IMR-90 (cell line): ENCODE data around the gene PAM16. TPM values are rescaled to one million over a fixed set of nuclear protein-coding genes. Genes with fewer than 3 reads are reported as not detected.
A peak's percentile ranks its signal among the peaks of the same experiment; 100 is the strongest.

Source experiments
- ATAC-seq: fragments of 200-7000 bp; cut with Tn5 transposase; 2 replicates; pipeline ENCODE4 v1.9.1; 2020; ENCODE audit warnings: low read depth, mild to moderate bottlenecking, moderate library complexity
- BruUV-seq: library from RNA; stranded (reverse); fragments of 400-500 nt; replicated peaks from 2 replicates; lab custom pipeline; 2021; lab: Mats Ljungman, UMichigan
- CTCF ChIA-PET: fragments of 300-600 bp; formaldehyde crosslinking; extraction: SDS; loops from one replicate; lab custom pipeline; 2021; ENCODE audit warnings: antibody characterized with exemption; lab: Yijun Ruan, JAX
- POLR2A ChIA-PET: fragments of 300-600 bp; sonication (Branson Sonifier 250); formaldehyde crosslinking; loops from one replicate; lab custom pipeline; 2022; ENCODE audit warnings: antibody characterized with exemption; ENCODE audit not compliant: unreplicated experiment; lab: Charles Lee
- DNase-seq: peaks from one replicate; pipeline ENCODE4 v3.0.0; 2013
- H2AFZ ChIP-seq: replicated peaks from 2 replicates; pipeline ENCODE3; 2013; ENCODE audit warnings: low read length, mild to moderate bottlenecking; ENCODE audit not compliant: poor library complexity
- H2AK5ac ChIP-seq: 2 replicates; pipeline ENCODE4 v1.6.1; 2013; ENCODE audit warnings: low read depth, low read length, inconsistent platforms
- H2AK9ac ChIP-seq: replicated peaks from 2 replicates; pipeline ENCODE3; 2013; ENCODE audit warnings: mild to moderate bottlenecking, low read depth, low read length, moderate library complexity; ENCODE audit not compliant: poor library complexity
- H2BK120ac ChIP-seq: 2 replicates; pipeline ENCODE4 v1.6.1; 2013; ENCODE audit warnings: low read depth, low read length, inconsistent platforms
- H2BK15ac ChIP-seq: 3 replicates; pipeline ENCODE4 v1.6.1; 2013; ENCODE audit warnings: low read depth, low read length, inconsistent platforms
- H2BK20ac ChIP-seq: 2 replicates; pipeline ENCODE4 v1.6.1; 2013; ENCODE audit warnings: low read depth, mild to moderate bottlenecking, inconsistent platforms, low read length, moderate library complexity
- H2BK5ac ChIP-seq: 2 replicates; pipeline ENCODE4 v1.6.1; 2013; ENCODE audit warnings: mild to moderate bottlenecking, low read depth, low read length, inconsistent platforms; ENCODE audit not compliant: poor library complexity, severe bottlenecking
- H3K14ac ChIP-seq: replicated peaks from 2 replicates; pipeline ENCODE4 v1.6.1; 2013; ENCODE audit warnings: low read depth, low read length, inconsistent platforms
- H3K18ac ChIP-seq: 2 replicates; pipeline ENCODE4 v1.6.1; 2013; ENCODE audit warnings: low read depth, low read length, control low read depth
- H3K23ac ChIP-seq: 2 replicates; pipeline ENCODE4 v1.6.1; 2013; ENCODE audit warnings: low read depth, low read length, inconsistent platforms
- H3K27ac ChIP-seq: 2 replicates; pipeline ENCODE4 v1.5.1; 2013; ENCODE audit warnings: mild to moderate bottlenecking, control low read depth, low read length; ENCODE audit not compliant: insufficient read depth
- H3K27me3 ChIP-seq: 2 replicates; pipeline ENCODE4 v1.6.1; 2013; ENCODE audit warnings: low read length; ENCODE audit not compliant: control insufficient read depth, insufficient read depth
- H3K36me3 ChIP-seq: 2 replicates; pipeline ENCODE4 v1.6.1; 2013; ENCODE audit warnings: low read length, mixed read lengths; ENCODE audit not compliant: control insufficient read depth, insufficient read depth
- H3K4ac ChIP-seq: 2 replicates; pipeline ENCODE4 v1.6.1; 2013; ENCODE audit warnings: low read depth, low read length, inconsistent platforms
- H3K4me1 ChIP-seq: 2 replicates; pipeline ENCODE4 v1.6.1; 2013; ENCODE audit warnings: low read length, mixed read lengths; ENCODE audit not compliant: control insufficient read depth, insufficient read depth
- H3K4me2 ChIP-seq: 2 replicates; pipeline ENCODE4 v1.6.1; 2013; ENCODE audit warnings: low read depth, mild to moderate bottlenecking, control low read depth, low read length, moderate library complexity
- H3K4me3 ChIP-seq: 2 replicates; pipeline ENCODE4 v1.5.1; 2013; ENCODE audit warnings: low read depth, mild to moderate bottlenecking, control low read depth, low read length, moderate library complexity; ENCODE audit not compliant: insufficient read depth
- H3K56ac ChIP-seq: 2 replicates; pipeline ENCODE4 v1.6.1; 2013; ENCODE audit warnings: low read length, inconsistent platforms; ENCODE audit not compliant: insufficient read depth; ENCODE audit errors: extremely low read depth
- H3K79me1 ChIP-seq, 2 experiments: 2 replicates each; pipeline ENCODE4 v1.6.1; 2013; ENCODE audit warnings: low read length in 2 of 2, inconsistent platforms in 1 of 2, low read depth in 1 of 2
- H3K9ac ChIP-seq: 2 replicates; pipeline ENCODE4 v1.6.1; 2013; ENCODE audit warnings: low read depth, low read length, control low read depth
- H3K9me1 ChIP-seq: 2 replicates; pipeline ENCODE4 v1.6.1; 2013; ENCODE audit warnings: low read length, inconsistent platforms; ENCODE audit not compliant: insufficient read depth
- H3K9me3 ChIP-seq: 2 replicates; pipeline ENCODE4 v1.6.1; 2013; ENCODE audit warnings: low read length; ENCODE audit not compliant: control insufficient read depth, insufficient read depth
- H4K20me1 ChIP-seq: 2 replicates; pipeline ENCODE4 v1.6.1; 2013; ENCODE audit warnings: low read length, inconsistent platforms; ENCODE audit not compliant: insufficient read depth
- H4K5ac ChIP-seq: 2 replicates; pipeline ENCODE4 v1.6.1; 2013; ENCODE audit warnings: mild to moderate bottlenecking, low read depth, low read length, control low read depth
- H4K8ac ChIP-seq, 2 experiments: 2 replicates each; pipeline ENCODE4 v1.6.1; 2013; ENCODE audit warnings: low read depth in 2 of 2, low read length in 2 of 2, control low read depth in 1 of 2, inconsistent platforms in 1 of 2
- H4K91ac ChIP-seq: 2 replicates; pipeline ENCODE4 v1.6.1; 2013; ENCODE audit warnings: low read depth, low read length, inconsistent platforms; ENCODE audit not compliant: insufficient read depth
- CHD1 ChIP-seq: IDR thresholded peaks from 2 replicates; pipeline ENCODE4 v1.6.1; 2012; ENCODE audit warnings: low read depth, low read length, improper control_type of control experiment
- MAFK ChIP-seq: IDR thresholded peaks from 2 replicates; pipeline ENCODE4 v1.6.1; 2012; ENCODE audit warnings: low read depth, low read length, improper control_type of control experiment
- MAZ ChIP-seq: IDR thresholded peaks from 2 replicates; pipeline ENCODE4 v1.6.1; 2012; ENCODE audit warnings: low read depth, mild to moderate bottlenecking, low read length, improper control_type of control experiment, moderate library complexity, borderline replicate concordance
- MXI1 ChIP-seq: IDR thresholded peaks from 2 replicates; pipeline ENCODE4 v1.6.1; 2012; ENCODE audit warnings: low read depth, mild to moderate bottlenecking, low read length, moderate library complexity, borderline replicate concordance
- RFX5 ChIP-seq: IDR thresholded peaks from 2 replicates; pipeline ENCODE4 v1.8.0; 2012; ENCODE audit warnings: low read depth, mild to moderate bottlenecking, low read length, moderate library complexity
- WGBS, 2 experiments: methylation state at CpG; one replicate each; pipeline versions ENCODE4 v1.1.5 to v1.1.7; 2013; ENCODE audit warnings: missing lambda C conversion rate in 2 of 2; ENCODE audit not compliant: insufficient read length in 1 of 2; ENCODE audit errors: extremely low coverage in 2 of 2; 5-methylcytosine and 5-hydroxymethylcytosine counted together
- dilution Hi-C: fragments of 300-500 bp; cut with HindIII; formaldehyde crosslinking; loops from one replicate; pipeline ENCODE4 v1.14.3; 2018; ENCODE audit warnings: low sequenced_read_pairs; ENCODE audit not compliant: unreplicated experiment
- in situ Hi-C: fragments of 300-500 bp; cut with MboI; formaldehyde crosslinking; loops from 3 replicates; pipeline ENCODE4 v1.14.3; 2019; ENCODE audit warnings: low sequenced_read_pairs, inconsistent platforms, mixed read lengths
- intact Hi-C: fragments of 100-400 bp; cut with micrococcal nuclease; formaldehyde crosslinking; loops from 2 replicates; pipeline ENCODE4 v1.10.0; 2022
- polyA plus RNA-seq, 3 experiments: library from polyadenylated mRNA; depleted of rRNA; stranded (reverse); fragments of >200 nt; gene quantifications; 2 replicates each; pipeline ENCODE4 v1.2.3, GENCODE V29; 2012; ENCODE audit warnings: low replicate concordance in 1 of 3
- total RNA-seq: library from RNA; depleted of rRNA; stranded (reverse); fragments of >200 nt; gene quantifications from 2 replicates; pipeline ENCODE4 v1.2.3, GENCODE V29; 2012
- TF ChIP-seq, protein P1 (sequence below): conservative IDR thresholded peaks from 2 replicates; pipeline ENCODE4 v1.5.1; 2012; ENCODE audit warnings: mild to moderate bottlenecking, low read depth, low read length, improper control_type of control experiment
- TF ChIP-seq, protein P2 (sequence below): fragments of 150-350 bp; IDR thresholded peaks from 2 replicates; pipeline ENCODE4 v1.6.1; 2017; ENCODE audit warnings: mild to moderate bottlenecking, antibody characterized with exemption, low read length, low read depth

Gene PAM16
- total and polyA plus RNA-seq, 2 of the 4 experiments (the other 2 are of a cell fraction): 17.9 to 48.4 TPM

GRCh38 chr16:4351880-4352279, 759 bp upstream of the PAM16 start:
- 0 out of 2 replicates have a peak, but pooled peaks cover 8% of the 10 kb centered on the region for H3K9me1 ChIP-seq
- dilution Hi-C loops (no loop called here), intact Hi-C loops (loop anchor here (2.0 kb wide), 2 partner anchors 37 to 43 kb away; no protein-coding TSS in a partner anchor), in situ Hi-C loops (no loop called here)
- H2AK9ac ChIP-seq: no peak overlapping the region
- no peak overlapping the region; the same call in 1 of the 2 replicates for H3K18ac ChIP-seq
- ChIA-PET POLR2A (no interaction called here), CTCF (interaction anchor here (2.6 kb wide), 1 partner anchor 50 kb away, joined by 12 read pairs; no protein-coding TSS in a partner anchor)
- ATAC-seq: peak; percentile 16
- peak overlapping the region; percentile 72 for H2AFZ ChIP-seq
- H2BK5ac ChIP-seq: peak overlapping the region; percentile 56
- no peak overlapping the region; the same call in 2 of the 3 replicates for H2BK15ac ChIP-seq
- H3K4me2 ChIP-seq: peak overlapping the region; percentile 65
- H3K4me3 ChIP-seq: no peak overlapping the region
- no peak overlapping the region for H3K9ac ChIP-seq
- peak overlapping the region; percentile 40; the same call in 1 of the 2 replicates for H3K4ac ChIP-seq
- H4K5ac ChIP-seq: no peak overlapping the region
- DNase-seq: peak; percentile 57
- no peaks in the 10 kb centered on the region for H3K27me3 ChIP-seq
- H3K79me1 ChIP-seq: peaks cover 12 to 36% of the 10 kb centered on the region in 2 experiments; a peak in 3 of 4 replicates
- peaks cover 5% of the 10 kb centered on the region for H3K4me1 ChIP-seq
- no peak overlapping the region for H2BK120ac ChIP-seq
- H4K91ac ChIP-seq: no peak overlapping the region; the same call in 1 of the 2 replicates
- H4K20me1 ChIP-seq: peaks cover 25% of the 10 kb centered on the region
- no peaks in the 10 kb centered on the region for H3K9me3 ChIP-seq
- H3K14ac ChIP-seq: no peak overlapping the region
- WGBS, 2 experiments: no CpG with 5 or more reads among the region's 7 CpGs
- 0 out of 2 replicates have a peak overlapping the region, but pooled peaks have one; percentile 27 for H2AK5ac ChIP-seq
- BruUV-seq: no TSS peak
- no peaks in the 10 kb centered on the region; the same call in 1 of the 2 replicates for H3K36me3 ChIP-seq
- H3K56ac ChIP-seq: no peak overlapping the region
- peak overlapping the region; percentile 23; the same call in 1 of the 2 replicates for H3K27ac ChIP-seq
- H2BK20ac ChIP-seq: no peak overlapping the region
- H3K23ac ChIP-seq: no peak overlapping the region
- TF ChIP-seq MAZ: no peak
- TF ChIP-seq, protein P1, sequence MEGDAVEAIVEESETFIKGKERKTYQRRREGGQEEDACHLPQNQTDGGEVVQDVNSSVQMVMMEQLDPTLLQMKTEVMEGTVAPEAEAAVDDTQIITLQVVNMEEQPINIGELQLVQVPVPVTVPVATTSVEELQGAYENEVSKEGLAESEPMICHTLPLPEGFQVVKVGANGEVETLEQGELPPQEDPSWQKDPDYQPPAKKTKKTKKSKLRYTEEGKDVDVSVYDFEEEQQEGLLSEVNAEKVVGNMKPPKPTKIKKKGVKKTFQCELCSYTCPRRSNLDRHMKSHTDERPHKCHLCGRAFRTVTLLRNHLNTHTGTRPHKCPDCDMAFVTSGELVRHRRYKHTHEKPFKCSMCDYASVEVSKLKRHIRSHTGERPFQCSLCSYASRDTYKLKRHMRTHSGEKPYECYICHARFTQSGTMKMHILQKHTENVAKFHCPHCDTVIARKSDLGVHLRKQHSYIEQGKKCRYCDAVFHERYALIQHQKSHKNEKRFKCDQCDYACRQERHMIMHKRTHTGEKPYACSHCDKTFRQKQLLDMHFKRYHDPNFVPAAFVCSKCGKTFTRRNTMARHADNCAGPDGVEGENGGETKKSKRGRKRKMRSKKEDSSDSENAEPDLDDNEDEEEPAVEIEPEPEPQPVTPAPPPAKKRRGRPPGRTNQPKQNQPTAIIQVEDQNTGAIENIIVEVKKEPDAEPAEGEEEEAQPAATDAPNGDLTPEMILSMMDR: no peak
- no peak for TF ChIP-seq MXI1
- TF ChIP-seq MAFK: no peak
- no peak for TF ChIP-seq CHD1
- no peak for TF ChIP-seq RFX5
- TF ChIP-seq, protein P2, sequence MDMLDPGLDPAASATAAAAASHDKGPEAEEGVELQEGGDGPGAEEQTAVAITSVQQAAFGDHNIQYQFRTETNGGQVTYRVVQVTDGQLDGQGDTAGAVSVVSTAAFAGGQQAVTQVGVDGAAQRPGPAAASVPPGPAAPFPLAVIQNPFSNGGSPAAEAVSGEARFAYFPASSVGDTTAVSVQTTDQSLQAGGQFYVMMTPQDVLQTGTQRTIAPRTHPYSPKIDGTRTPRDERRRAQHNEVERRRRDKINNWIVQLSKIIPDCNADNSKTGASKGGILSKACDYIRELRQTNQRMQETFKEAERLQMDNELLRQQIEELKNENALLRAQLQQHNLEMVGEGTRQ: no peak
- H4K8ac ChIP-seq: peak overlapping the region in 1 of 2 experiments; percentile 32; a peak in 1 of 4 replicates
